GM12878 (cell line): Measurements from ENCODE around the gene PARP8. TPM values are rescaled to one million over a fixed set of nuclear protein-coding genes. Genes with fewer than 3 reads are reported as not detected.

Experiments used
- IKZF2 ChIP-seq, 2 experiments: fragments of 450-650 bp; IDR thresholded peaks; 2 replicates each; pipeline ENCODE4 v1.6.1; 2017; ENCODE audit warnings: mild to moderate bottlenecking in 2 of 2, moderate library complexity in 2 of 2
- NFYB ChIP-seq: IDR thresholded peaks from 2 replicates; pipeline ENCODE4 v1.6.1; 2011; ENCODE audit warnings: low read depth, mild to moderate bottlenecking, low read length, improper control_type of control experiment, moderate library complexity; ENCODE audit not compliant: insufficient read depth
- NR2F1 ChIP-seq: fragments of 450-650 bp; conservative IDR thresholded peaks from 2 replicates; pipeline ENCODE4 v1.6.1; 2017; ENCODE audit warnings: mild to moderate bottlenecking
- NRF1 ChIP-seq: conservative IDR thresholded peaks from 2 replicates; pipeline ENCODE4 v1.6.1; 2011; ENCODE audit warnings: mild to moderate bottlenecking, low read depth, low read length, improper control_type of control experiment
- RAD51 ChIP-seq: fragments of 450-650 bp; IDR thresholded peaks from 2 replicates; pipeline ENCODE4 v1.6.1; 2016; ENCODE audit warnings: moderate library complexity, mild to moderate bottlenecking, inconsistent platforms
- RELA ChIP-seq: fragments of 450-650 bp; IDR thresholded peaks from 2 replicates; pipeline ENCODE4 v1.8.0; 2014; ENCODE audit warnings: borderline replicate concordance; ENCODE audit not compliant: partially characterized antibody
- SIN3A ChIP-seq: IDR thresholded peaks from 2 replicates; pipeline ENCODE4 v1.6.1; 2012; ENCODE audit warnings: low read depth, low read length, improper control_type of control experiment
- SPI1 ChIP-seq: IDR thresholded peaks from 2 replicates; pipeline ENCODE4 v1.6.1; 2011; ENCODE audit warnings: low read depth, mild to moderate bottlenecking, low read length, moderate library complexity, borderline replicate concordance; ENCODE audit not compliant: insufficient read depth
- STAT1 ChIP-seq: fragments of 450-650 bp; conservative IDR thresholded peaks from 2 replicates; pipeline ENCODE4 v1.6.1; 2014; ENCODE audit warnings: antibody characterized with exemption, mild to moderate bottlenecking
- SUZ12 ChIP-seq: fragments of 200-600 bp; sonication (generic); IDR thresholded peaks from one replicate; pipeline ENCODE4 v1.6.1; 2018; ENCODE audit warnings: antibody characterized with exemption, mild to moderate bottlenecking; ENCODE audit not compliant: unreplicated experiment
- TCF3 ChIP-seq: IDR thresholded peaks from 2 replicates; pipeline ENCODE4 v1.6.1; 2012; ENCODE audit warnings: low read depth, mild to moderate bottlenecking, low read length, borderline replicate concordance; ENCODE audit not compliant: insufficient read depth
- YY1 ChIP-seq: IDR thresholded peaks from 2 replicates; pipeline ENCODE4 v1.6.1; 2011; ENCODE audit warnings: low read depth, mild to moderate bottlenecking, low read length
- ZBED1 ChIP-seq: IDR thresholded peaks from 2 replicates; pipeline ENCODE4 v1.6.1; 2016; ENCODE audit warnings: borderline replicate concordance
- ZNF274 ChIP-seq: IDR thresholded peaks from one replicate; pipeline ENCODE4 v1.8.0; 2011; ENCODE audit not compliant: insufficient read length, insufficient read depth
- ZNF384 ChIP-seq: IDR thresholded peaks from 2 replicates; pipeline ENCODE4 v1.6.1; 2012; ENCODE audit warnings: low read depth, mild to moderate bottlenecking, low read length, improper control_type of control experiment, borderline replicate concordance
- polyA plus RNA-seq, 11 experiments: library from polyadenylated mRNA; depleted of rRNA in 4 of 11; unstranded in 6 of 11; stranded (reverse) in 5 of 11; fragments of >200 nt; fragmentation: Nextera tagmentation in 4 of 11; fragmentation: Illumina TruSeq in 1 of 11; extraction: Ambion mirVana in 4 of 11; extraction: Trizol in 1 of 11; gene quantifications; 1 replicate in 1 of 11; 2 replicates in 10 of 11; pipeline versions ENCODE4 v1.2.1 to v1.2.3, GENCODE V29; 2011 to 2016; ENCODE audit warnings: inconsistent platforms in 2 of 11, missing spikeins in 2 of 11, low read depth in 1 of 11
- total RNA-seq, 4 experiments: library from RNA; depleted of rRNA in 3 of 4; stranded (reverse); fragments of >200 nt in 3 of 4; fragmentation: Illumina TruSeq in 1 of 4; extraction: Trizol in 1 of 4; gene quantifications; 2 replicates each; pipeline versions ENCODE4 v1.2.1 to v1.2.3, GENCODE V29; 2013 to 2021
- TF ChIP-seq, protein P1 (sequence below): fragments of 450-650 bp; IDR thresholded peaks from 2 replicates; pipeline ENCODE4 v1.6.1; 2017; ENCODE audit warnings: low read depth, mild to moderate bottlenecking, moderate library complexity
- TF ChIP-seq, protein P2 (sequence below): IDR thresholded peaks from 2 replicates; pipeline ENCODE4 v1.6.1; 2011; ENCODE audit warnings: low read depth, mild to moderate bottlenecking, low read length, moderate library complexity, borderline replicate concordance; ENCODE audit errors: extremely low read depth
- TF ChIP-seq, protein P3 (sequence below): fragments of 450-650 bp; IDR thresholded peaks from 2 replicates; pipeline ENCODE4 v1.6.1; 2016; ENCODE audit warnings: mild to moderate bottlenecking
- TF ChIP-seq, protein P4 (sequence below): fragments of 450-650 bp; IDR thresholded peaks from 2 replicates; pipeline ENCODE4 v1.6.1; 2017; ENCODE audit warnings: mild to moderate bottlenecking, low read depth, inconsistent platforms; ENCODE audit not compliant: poor library complexity, severe bottlenecking
- TF ChIP-seq, protein P5 (sequence below): fragments of 450-650 bp; IDR thresholded peaks from 2 replicates; pipeline ENCODE4 v1.6.1; 2017; ENCODE audit warnings: antibody characterized with exemption, mild to moderate bottlenecking, moderate library complexity
- TF ChIP-seq, protein P6 (sequence below): IDR thresholded peaks from 2 replicates; pipeline ENCODE4 v1.6.1; 2011; ENCODE audit warnings: mild to moderate bottlenecking, low read depth, low read length, moderate library complexity; ENCODE audit not compliant: insufficient replicate concordance

PARP8 gene
- total and polyA plus RNA-seq, 10 of the 15 experiments (the other 5 are each of a cell fraction or from before 2014, with no cell fraction given) = 9.1 to 65.2 (median 20.6) TPM

DNA sequence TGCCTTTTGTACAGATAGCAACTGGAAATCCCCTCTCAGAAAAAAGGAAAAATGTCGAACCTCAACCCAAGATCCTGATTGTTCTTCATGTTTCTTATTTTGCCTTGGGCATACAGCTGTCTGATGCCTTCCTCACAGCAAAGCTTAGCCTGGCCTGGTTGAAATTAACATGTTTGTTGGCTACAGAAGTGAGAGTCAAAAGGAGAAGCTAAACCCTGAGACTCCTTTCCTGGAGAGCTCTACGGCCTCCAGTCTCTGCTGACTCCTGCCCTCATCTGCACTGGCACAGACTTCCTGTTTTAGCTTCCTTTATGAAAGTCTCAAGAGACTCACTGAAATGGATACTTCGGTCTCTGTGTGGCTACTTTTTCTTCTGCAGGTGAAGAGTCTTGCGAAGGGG lies 186.7 kb downstream of the PARP8 start (continued):
- TF ChIP-seq, protein P1, sequence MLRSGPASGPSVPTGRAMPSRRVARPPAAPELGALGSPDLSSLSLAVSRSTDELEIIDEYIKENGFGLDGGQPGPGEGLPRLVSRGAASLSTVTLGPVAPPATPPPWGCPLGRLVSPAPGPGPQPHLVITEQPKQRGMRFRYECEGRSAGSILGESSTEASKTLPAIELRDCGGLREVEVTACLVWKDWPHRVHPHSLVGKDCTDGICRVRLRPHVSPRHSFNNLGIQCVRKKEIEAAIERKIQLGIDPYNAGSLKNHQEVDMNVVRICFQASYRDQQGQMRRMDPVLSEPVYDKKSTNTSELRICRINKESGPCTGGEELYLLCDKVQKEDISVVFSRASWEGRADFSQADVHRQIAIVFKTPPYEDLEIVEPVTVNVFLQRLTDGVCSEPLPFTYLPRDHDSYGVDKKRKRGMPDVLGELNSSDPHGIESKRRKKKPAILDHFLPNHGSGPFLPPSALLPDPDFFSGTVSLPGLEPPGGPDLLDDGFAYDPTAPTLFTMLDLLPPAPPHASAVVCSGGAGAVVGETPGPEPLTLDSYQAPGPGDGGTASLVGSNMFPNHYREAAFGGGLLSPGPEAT = 0 out of 2 replicates have a peak, but pooled peaks have one; percentile 59
- TF ChIP-seq NRF1 (no peak), RAD51 (no peak), RELA (no peak), NFYB (no peak), IKZF2 (IDR thresholded peaks at IDR 0.05) (peak; percentile 39 to 50; a peak in 2 of 4 replicates), ZBED1 (no peak), SUZ12 (no peak), SPI1 (peak; percentile 85; the same call in 1 of the 2 replicates), ZNF384 (no peak), TCF3 (no peak), NR2F1 (no peak), YY1 (peak; percentile 45; the same call in 1 of the 2 replicates), STAT1 (no peak), ZNF274 (no peak), SIN3A (no peak)
- TF ChIP-seq, protein P2, sequence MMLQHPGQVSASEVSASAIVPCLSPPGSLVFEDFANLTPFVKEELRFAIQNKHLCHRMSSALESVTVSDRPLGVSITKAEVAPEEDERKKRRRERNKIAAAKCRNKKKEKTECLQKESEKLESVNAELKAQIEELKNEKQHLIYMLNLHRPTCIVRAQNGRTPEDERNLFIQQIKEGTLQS = no peak
- TF ChIP-seq, protein P3, sequence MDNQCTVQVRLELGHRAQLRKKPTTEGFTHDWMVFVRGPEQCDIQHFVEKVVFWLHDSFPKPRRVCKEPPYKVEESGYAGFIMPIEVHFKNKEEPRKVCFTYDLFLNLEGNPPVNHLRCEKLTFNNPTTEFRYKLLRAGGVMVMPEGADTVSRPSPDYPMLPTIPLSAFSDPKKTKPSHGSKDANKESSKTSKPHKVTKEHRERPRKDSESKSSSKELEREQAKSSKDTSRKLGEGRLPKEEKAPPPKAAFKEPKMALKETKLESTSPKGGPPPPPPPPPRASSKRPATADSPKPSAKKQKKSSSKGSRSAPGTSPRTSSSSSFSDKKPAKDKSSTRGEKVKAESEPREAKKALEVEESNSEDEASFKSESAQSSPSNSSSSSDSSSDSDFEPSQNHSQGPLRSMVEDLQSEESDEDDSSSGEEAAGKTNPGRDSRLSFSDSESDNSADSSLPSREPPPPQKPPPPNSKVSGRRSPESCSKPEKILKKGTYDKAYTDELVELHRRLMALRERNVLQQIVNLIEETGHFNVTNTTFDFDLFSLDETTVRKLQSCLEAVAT = no peak
- TF ChIP-seq, protein P4, sequence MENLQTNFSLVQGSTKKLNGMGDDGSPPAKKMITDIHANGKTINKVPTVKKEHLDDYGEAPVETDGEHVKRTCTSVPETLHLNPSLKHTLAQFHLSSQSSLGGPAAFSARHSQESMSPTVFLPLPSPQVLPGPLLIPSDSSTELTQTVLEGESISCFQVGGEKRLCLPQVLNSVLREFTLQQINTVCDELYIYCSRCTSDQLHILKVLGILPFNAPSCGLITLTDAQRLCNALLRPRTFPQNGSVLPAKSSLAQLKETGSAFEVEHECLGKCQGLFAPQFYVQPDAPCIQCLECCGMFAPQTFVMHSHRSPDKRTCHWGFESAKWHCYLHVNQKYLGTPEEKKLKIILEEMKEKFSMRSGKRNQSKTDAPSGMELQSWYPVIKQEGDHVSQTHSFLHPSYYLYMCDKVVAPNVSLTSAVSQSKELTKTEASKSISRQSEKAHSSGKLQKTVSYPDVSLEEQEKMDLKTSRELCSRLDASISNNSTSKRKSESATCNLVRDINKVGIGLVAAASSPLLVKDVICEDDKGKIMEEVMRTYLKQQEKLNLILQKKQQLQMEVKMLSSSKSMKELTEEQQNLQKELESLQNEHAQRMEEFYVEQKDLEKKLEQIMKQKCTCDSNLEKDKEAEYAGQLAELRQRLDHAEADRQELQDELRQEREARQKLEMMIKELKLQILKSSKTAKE = no peak
- TF ChIP-seq, protein P5, sequence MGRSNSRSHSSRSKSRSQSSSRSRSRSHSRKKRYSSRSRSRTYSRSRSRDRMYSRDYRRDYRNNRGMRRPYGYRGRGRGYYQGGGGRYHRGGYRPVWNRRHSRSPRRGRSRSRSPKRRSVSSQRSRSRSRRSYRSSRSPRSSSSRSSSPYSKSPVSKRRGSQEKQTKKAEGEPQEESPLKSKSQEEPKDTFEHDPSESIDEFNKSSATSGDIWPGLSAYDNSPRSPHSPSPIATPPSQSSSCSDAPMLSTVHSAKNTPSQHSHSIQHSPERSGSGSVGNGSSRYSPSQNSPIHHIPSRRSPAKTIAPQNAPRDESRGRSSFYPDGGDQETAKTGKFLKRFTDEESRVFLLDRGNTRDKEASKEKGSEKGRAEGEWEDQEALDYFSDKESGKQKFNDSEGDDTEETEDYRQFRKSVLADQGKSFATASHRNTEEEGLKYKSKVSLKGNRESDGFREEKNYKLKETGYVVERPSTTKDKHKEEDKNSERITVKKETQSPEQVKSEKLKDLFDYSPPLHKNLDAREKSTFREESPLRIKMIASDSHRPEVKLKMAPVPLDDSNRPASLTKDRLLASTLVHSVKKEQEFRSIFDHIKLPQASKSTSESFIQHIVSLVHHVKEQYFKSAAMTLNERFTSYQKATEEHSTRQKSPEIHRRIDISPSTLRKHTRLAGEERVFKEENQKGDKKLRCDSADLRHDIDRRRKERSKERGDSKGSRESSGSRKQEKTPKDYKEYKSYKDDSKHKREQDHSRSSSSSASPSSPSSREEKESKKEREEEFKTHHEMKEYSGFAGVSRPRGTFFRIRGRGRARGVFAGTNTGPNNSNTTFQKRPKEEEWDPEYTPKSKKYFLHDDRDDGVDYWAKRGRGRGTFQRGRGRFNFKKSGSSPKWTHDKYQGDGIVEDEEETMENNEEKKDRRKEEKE = no peak
- TF ChIP-seq, protein P6, sequence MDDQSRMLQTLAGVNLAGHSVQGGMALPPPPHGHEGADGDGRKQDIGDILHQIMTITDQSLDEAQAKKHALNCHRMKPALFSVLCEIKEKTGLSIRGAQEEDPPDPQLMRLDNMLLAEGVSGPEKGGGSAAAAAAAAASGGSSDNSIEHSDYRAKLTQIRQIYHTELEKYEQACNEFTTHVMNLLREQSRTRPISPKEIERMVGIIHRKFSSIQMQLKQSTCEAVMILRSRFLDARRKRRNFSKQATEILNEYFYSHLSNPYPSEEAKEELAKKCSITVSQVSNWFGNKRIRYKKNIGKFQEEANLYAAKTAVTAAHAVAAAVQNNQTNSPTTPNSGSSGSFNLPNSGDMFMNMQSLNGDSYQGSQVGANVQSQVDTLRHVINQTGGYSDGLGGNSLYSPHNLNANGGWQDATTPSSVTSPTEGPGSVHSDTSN = no peak
